Stimulated activated CD8-positive, alpha-beta memory T cell treated with anti-CD3 and anti-CD28 coated beads, Interleukin-4, amount 100 ng/mL, for 24 hours (primary cell): ENCODE data around the gene MYBPHL.

Source experiments
- DNase-seq: peaks from one replicate; pipeline ENCODE4 v3.0.0-alpha.2; 2020; ENCODE audit warnings: low read depth

The MYBPHL gene

GRCh38 chr1:109263597-109264378, 43.0 kb downstream of the MYBPHL start:
- peak; percentile 70 for DNase-seq

GRCh38 chr1:109263234-109263596, 43.6 kb downstream of the MYBPHL start:
- no peak for DNase-seq

- no peak for DNase-seq
These were observed 44.4 kb downstream of the MYBPHL start for GRCh38 chr1:109262231-109263055.

- DNase-seq, result no peak
These were observed 45.2 kb downstream of the MYBPHL start for GRCh38 chr1:109261578-109261977.

DNA sequence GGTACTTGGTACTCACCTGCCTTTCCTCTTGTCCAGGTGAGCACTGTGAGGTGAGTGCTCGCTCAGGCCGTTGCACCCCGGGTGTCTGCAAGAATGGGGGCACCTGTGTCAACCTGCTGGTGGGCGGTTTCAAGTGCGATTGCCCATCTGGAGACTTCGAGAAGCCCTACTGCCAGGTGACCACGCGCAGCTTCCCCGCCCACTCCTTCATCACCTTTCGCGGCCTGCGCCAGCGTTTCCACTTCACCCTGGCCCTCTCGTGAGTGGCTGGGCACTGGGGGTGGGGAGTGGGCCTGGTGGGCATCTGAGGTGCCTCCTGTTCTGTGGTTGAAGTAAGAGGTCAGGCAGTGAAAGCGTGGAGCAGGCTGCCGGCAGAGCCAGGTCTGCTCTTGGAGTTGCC, 45.8 kb downstream of the MYBPHL start:
- no peak for DNase-seq

DNA sequence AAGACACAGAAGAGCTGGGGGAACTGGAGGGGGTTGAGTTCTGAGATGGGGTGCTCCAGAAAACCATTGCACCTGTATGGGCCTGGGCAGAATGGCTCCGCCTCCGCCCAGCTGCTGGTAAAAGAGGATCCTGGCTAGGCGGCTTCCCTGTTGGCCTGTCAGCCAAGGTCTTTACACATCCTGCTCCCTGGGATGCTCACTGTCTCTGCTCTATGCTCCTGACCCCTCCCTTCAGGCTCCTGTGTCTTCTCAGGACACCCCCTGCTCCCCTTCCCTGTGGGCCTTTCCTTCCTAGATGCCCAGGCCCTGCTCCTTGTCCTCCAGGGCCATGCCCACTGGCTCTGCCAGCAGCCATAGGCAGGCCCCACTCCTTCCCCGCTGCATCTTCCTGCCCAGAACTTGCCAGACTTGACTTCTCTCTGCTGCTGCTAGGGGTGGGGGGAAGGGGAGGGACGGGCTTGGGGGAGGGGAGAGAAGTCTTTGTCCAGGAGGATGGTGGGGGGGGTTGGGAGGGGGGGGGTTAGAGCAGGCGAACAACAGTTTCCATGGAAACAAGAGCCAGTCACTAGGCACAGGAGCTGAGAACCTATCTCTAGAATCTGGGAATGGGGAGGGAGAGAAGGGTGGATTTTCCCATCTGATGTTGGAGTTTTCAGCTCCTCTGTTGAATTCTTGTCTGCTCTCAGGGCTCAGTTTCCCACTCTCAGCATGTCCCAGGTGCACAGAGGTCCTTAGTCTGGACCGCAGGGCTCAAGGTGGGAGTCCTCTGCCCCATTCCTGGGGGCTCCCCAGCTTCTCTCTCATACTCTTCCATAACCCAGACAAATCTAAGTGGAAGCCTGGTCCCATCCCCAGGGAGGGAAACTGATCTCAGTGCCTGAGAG, 46.9 kb downstream of the MYBPHL start:
- no peak for DNase-seq

DNA sequence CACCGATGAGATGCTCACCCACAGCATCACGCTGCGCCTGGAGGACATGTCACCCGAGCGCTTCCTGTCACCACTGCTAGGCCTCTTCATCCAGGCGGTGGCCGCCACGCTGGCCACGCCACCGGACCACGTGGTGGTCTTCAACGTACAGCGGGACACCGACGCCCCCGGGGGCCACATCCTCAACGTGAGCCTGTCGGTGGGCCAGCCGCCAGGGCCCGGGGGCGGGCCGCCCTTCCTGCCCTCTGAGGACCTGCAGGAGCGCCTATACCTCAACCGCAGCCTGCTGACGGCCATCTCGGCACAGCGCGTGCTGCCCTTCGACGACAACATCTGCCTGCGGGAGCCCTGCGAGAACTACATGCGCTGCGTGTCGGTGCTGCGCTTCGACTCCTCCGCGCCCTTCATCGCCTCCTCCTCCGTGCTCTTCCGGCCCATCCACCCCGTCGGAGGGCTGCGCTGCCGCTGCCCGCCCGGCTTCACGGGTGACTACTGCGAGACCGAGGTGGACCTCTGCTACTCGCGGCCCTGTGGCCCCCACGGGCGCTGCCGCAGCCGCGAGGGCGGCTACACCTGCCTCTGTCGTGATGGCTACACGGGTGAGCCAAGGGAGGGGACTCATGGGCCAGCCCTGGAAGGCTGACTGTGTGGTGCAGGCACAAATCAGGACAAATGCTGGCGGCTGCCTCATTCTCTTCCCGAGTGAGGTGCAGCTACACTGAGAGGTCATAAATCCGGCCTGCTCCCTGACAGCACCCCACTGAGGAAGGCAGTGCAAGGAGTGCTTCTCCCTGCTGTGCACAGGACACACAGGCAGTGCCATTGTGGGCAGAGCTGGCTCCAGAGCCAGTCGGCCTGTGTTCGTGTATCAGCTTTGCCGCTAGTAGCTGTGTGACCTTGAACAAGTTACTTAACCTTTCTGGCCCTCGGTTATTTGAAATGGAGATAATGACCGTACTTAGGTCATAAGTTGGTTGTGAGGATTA, 48.0 kb downstream of the MYBPHL start:
- DNase-seq, result no peak

- no peak for DNase-seq
These were observed 49.0 kb downstream of the MYBPHL start for GRCh38 chr1:109257682-109258421.

- no peak for DNase-seq
These were observed 49.7 kb downstream of the MYBPHL start for GRCh38 chr1:109256971-109257681.

DNA sequence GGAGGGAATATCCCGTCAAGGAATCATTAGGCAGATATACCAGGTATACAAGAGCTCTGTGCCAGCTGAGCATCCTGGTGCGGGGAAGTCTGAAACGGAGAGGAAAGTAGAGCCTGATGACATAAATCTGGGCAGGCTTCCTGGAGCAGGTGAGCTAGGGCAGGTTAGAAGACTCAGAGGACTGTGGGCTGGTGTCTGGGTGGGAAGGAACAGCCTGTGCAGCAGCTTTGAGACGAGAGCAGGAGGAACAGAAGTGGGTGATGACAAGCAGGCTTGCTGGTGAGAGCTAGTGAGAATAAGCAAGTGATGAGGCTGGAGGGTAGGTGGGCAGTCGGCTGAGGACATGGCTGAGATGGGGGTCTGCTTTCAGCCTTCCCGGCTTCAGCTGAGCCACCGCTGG, 50.7 kb downstream of the MYBPHL start:
- DNase-seq, result no peak

DNA sequence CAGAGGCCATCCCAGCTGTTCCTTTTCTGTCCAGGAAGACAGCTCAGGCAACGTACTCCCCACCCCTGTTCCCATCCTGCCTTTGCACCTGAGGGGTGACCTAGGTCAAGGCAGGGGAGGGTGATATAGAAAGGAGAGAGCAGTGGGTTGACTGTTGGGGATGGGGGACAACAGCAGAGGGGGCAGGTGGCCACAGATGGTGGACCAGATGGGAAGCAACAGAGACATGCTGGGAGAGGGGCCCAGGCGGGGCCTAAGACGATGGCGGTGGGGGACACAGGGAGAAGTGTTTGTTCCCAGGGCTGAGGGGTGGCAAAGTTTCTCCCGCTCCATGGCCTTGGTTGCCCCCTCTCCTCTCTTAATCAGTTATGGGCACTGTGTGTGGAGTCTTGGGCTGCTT, 51.1 kb downstream of the MYBPHL start:
- DNase-seq, result no peak

GRCh38 chr1:109255097-109255651, 51.6 kb downstream of the MYBPHL start:
- DNase-seq, result no peak

DNA sequence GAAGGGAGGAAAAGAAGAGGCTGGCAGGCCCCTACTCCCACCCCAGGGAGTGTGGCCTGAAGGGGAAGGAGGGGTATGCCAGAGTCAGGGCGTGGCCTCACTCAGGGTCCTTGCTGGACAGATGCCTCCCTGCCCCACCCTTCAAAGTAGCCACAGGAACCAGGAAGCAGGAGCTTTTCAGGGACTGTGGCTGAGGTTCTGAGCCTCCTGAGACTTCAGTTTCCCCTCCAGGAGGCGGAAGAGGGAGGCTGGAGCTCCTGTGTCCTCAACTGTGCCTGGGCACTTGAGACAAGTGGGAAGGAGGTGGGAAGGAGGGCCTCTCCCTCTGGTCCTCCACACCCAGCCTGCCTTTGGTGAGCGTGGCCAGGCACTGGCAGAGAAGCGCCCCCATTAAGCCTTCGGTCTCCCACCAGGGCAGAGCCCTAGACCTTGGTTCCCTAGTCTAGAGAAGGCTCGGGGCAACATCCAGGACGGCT, 52.2 kb downstream of the MYBPHL start:
- DNase-seq, result no peak

DNA sequence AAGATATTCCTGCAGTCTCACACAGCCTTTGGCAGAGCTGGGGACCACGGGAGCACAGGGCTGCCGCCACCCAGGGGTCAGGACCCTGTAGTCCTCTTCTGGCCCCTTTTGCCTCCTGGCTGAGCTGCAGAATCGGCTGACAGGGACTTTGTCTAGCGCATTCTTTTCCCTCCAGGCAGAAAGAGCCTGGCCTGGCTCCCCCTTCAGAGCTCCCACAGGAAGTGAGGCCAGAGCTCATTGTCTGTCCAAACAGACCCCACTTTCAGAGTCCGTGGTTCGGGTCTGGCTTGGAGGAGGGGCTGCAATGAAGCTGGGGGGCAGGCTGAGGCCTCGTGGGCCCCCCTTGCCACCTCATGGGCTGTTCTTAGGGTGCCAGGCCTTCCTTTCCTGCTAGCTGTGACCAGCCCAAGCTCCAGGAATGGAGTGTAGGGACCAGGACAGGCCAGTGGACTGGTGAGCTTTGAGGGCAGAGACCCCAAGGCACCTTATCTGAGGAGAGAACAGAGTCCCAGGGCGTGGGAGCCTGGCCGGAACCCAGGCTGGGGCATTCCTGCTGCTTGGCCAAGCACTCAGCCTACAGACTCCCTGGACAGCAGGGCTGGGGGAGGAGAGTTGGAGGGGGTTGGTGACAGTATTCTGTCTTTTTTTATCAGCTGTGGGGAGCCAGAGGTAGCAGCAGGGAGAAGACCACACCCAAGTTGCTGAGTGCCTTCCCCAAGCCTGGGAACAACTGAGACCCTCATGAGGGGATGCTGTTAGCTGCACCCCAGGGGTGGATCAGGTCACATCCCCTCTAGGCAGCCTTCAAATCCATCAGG, 52.8 kb downstream of the MYBPHL start:
- no peak for DNase-seq

GRCh38 chr1:109252893-109253802, 53.7 kb downstream of the MYBPHL start:
- no peak for DNase-seq

- no peak for DNase-seq
These were observed 54.5 kb downstream of the MYBPHL start for GRCh38 chr1:109252167-109252892.
